Fibroblast of pulmonary artery (primary cell): ENCODE results near the gene ADARB2.

Source experiments
- DNase-seq: peaks from one replicate; pipeline ENCODE4 v3.0.0-alpha.2; 2010; ENCODE audit warnings: low read depth
- H3K4me3 ChIP-seq: replicated peaks from 2 replicates; pipeline ENCODE4 v1.5.1; 2011; ENCODE audit warnings: low read depth, mild to moderate bottlenecking, control low read depth, low read length, moderate library complexity
- CTCF ChIP-seq: IDR thresholded peaks from 2 replicates; pipeline ENCODE4 v1.5.1; 2011; ENCODE audit warnings: mild to moderate bottlenecking, control low read depth, low read length, inconsistent platforms; ENCODE audit errors: missing control alignments

Gene ADARB2

GRCh38 chr10:1595242-1595600, 142.1 kb downstream of the ADARB2 start:
- no peak for TF ChIP-seq CTCF
- DNase-seq, result no peak
- H3K4me3 ChIP-seq, result no peak overlapping the region

- no peak overlapping the region for H3K4me3 ChIP-seq
- TF ChIP-seq CTCF, result no peak
- no peak for DNase-seq
Measured at GRCh38 chr10:1594372-1595241, 142.7 kb downstream of the ADARB2 start.

- no peak overlapping the region for H3K4me3 ChIP-seq
- TF ChIP-seq CTCF, result no peak
- no peak for DNase-seq
Measured at GRCh38 chr10:1591742-1592141, 145.6 kb downstream of the ADARB2 start.

GRCh38 chr10:1591045-1591444, 146.3 kb downstream of the ADARB2 start:
- no peak for TF ChIP-seq CTCF
- DNase-seq, result no peak
- no peak overlapping the region for H3K4me3 ChIP-seq

- DNase-seq, result no peak
- TF ChIP-seq CTCF, result no peak
- H3K4me3 ChIP-seq, result no peak overlapping the region
Measured at GRCh38 chr10:1589257-1589656, 148.1 kb downstream of the ADARB2 start.

GRCh38 chr10:1582739-1583138, 154.6 kb downstream of the ADARB2 start:
- TF ChIP-seq CTCF, result no peak
- H3K4me3 ChIP-seq, result no peak overlapping the region
- DNase-seq, result no peak

GRCh38 chr10:1581189-1581588, 156.1 kb downstream of the ADARB2 start:
- no peak for TF ChIP-seq CTCF
- no peak for DNase-seq
- H3K4me3 ChIP-seq, result no peak overlapping the region
